ENCODE data around the gene PTPRS. TPM values are rescaled to one million over a fixed set of nuclear protein-coding genes. Genes with fewer than 3 reads are reported as not detected.

PTPRS gene
- total and polyA plus RNA-seq, 9 of the 15 experiments (the other 6 are each of a cell fraction or from before 2014, with no cell fraction given), result 1.1 to 49.4 (median 14.1) TPM

- Histone ChIP-seq H3K27ac (ENCODE audit: extremely low read depth, low read depth, low read length) (no peak overlapping the region), H3K9me1 (ENCODE audit: control insufficient read depth, insufficient read depth, low read length) (no peaks in the 10 kb centered on the region), H3K4me3 (no peak overlapping the region), H3K9ac (ENCODE audit: insufficient read depth in 1 of 2, low read depth in 2 of 2, low read length in 2 of 2) (no peak overlapping the region), H3K4me1 (replicated peaks in 1 of 2; ENCODE audit: control insufficient read depth in 2 of 2, insufficient read depth in 2 of 2, low read length in 2 of 2) (no peaks in the 10 kb centered on the region; a peak in 1 of 5 replicates), H3K4me2 (ENCODE audit: insufficient read depth, low read length) (no peak overlapping the region), H4K20me1 (replicated peaks; ENCODE audit: control insufficient read depth, insufficient read depth, low read length) (peaks cover 2% of the 10 kb centered on the region; the same call in 1 of the 2 replicates), H3K27me3 (ENCODE audit: control insufficient read depth in 2 of 2, insufficient read depth in 2 of 2, low read length in 2 of 2) (peaks cover 0 to 26% of the 10 kb centered on the region in 2 experiments; a peak in 1 of 5 replicates), H3K79me2 (ENCODE audit: control insufficient read depth, insufficient read depth, low read length) (no peaks in the 10 kb centered on the region), H3K9me3 (replicated peaks; ENCODE audit: control insufficient read depth, insufficient read depth, low read depth, low read length) (no peaks in the 10 kb centered on the region), H3K36me3 (ENCODE audit: control insufficient read depth, insufficient read depth, low read length) (no peaks in the 10 kb centered on the region), H2AFZ (ENCODE audit: low read depth, low read length) (no peak overlapping the region)
- BruUV-seq (replicated peaks), result no TSS peak
- peak in 1 of 4 experiments; percentile 24 for DNase-seq (ENCODE audit: extremely low read depth in 1 of 4, low spot score in 3 of 4)
- FAIRE-seq, result no peak
- in situ Hi-C loops (cut with MboI), result no loop called here
- CTCF ChIA-PET (ENCODE audit: low intra/inter-chr PET ratio), result no interaction called here
- ATAC-seq, result peak; percentile 81
- 2% methylated on average over 9 of the region's 9 CpGs for WGBS (ENCODE audit: insufficient coverage, low coverage, missing lambda C conversion rate)
- POLR2A ChIA-PET, result no interaction called here
- intact Hi-C loops (cut with micrococcal nuclease), result no loop called here
- no peak for TF ChIP-seq RERE (CRISPR knock-in tag; IDR thresholded peaks at IDR 0.05; ENCODE audit: borderline replicate concordance)
- no peak for TF ChIP-seq RBM34 (IDR thresholded peaks at IDR 0.05; ENCODE audit: borderline replicate concordance, insufficient read depth, low read length)
- peak; percentile 57 for TF ChIP-seq ZNF143 (CRISPR knock-in tag; IDR thresholded peaks at IDR 0.05)
- no peak for TF ChIP-seq TCF7 (IDR thresholded peaks at IDR 0.05; ENCODE audit: borderline replicate concordance)
- TF ChIP-seq E2F8 (IDR thresholded peaks at IDR 0.05; ENCODE audit: low read depth, partially characterized antibody), result no peak
- TF ChIP-seq NFRKB (IDR thresholded peaks at IDR 0.05; ENCODE audit: low read depth), result no peak
- TF ChIP-seq ATF7 (IDR thresholded peaks at IDR 0.05), result peak; percentile 29; the same call in 1 of the 2 replicates
- TF ChIP-seq CTCFL (IDR thresholded peaks at IDR 0.05; ENCODE audit: borderline replicate concordance, insufficient read depth, low read depth, low read length, poor library complexity, severe bottlenecking), result no peak
- no peak for TF ChIP-seq GTF2E2 (tag; IDR thresholded peaks at IDR 0.05)
- no peak for TF ChIP-seq ZNF175 (CRISPR knock-in tag; IDR thresholded peaks at IDR 0.05; ENCODE audit: low read depth)
Measured at GRCh38 chr19:5355076-5355475, 14.5 kb upstream of the PTPRS start.

Data from K562 (cell line).